Psoas muscle (tissue), 8 donors: ENCODE measurements around the gene PITPNC1. TPM values are rescaled to one million over a fixed set of nuclear protein-coding genes. Genes with fewer than 3 reads are reported as not detected.

Source experiments
- ATAC-seq, 4 donors: fragments of 200-7000 bp; cut with Tn5 transposase; one replicate each; pipeline ENCODE4 v1.9.1; 2020; ENCODE audit warnings: moderate library complexity in 3 of 4, mild to moderate bottlenecking in 2 of 4
- DNase-seq, 2 donors: peaks; one replicate each; pipeline ENCODE4 v3.0.0-alpha.2; 2020
- H3K27ac ChIP-seq: fragments of 200-600 bp; one replicate; pipeline ENCODE4 v1.8.0; 2022
- H3K27me3 ChIP-seq, 3 donors: fragments of 200-600 bp in 1 of 3; one replicate each; pipeline versions ENCODE4 v1.6.1 to v1.8.0; 2013 to 2022; ENCODE audit warnings: low read length in 2 of 3, mild to moderate bottlenecking in 2 of 3, moderate library complexity in 1 of 3; ENCODE audit not compliant: insufficient read depth in 3 of 3
- H3K36me3 ChIP-seq, 2 donors: fragments of 200-600 bp in 1 of 2; one replicate each; pipeline versions ENCODE4 v1.6.1 to v1.8.0; 2013 to 2022; ENCODE audit warnings: low read depth in 1 of 2, mild to moderate bottlenecking in 1 of 2, moderate library complexity in 1 of 2; ENCODE audit not compliant: insufficient read depth in 1 of 2
- H3K4me1 ChIP-seq: fragments of 200-600 bp; one replicate; pipeline ENCODE4 v1.8.0; 2022
- H3K4me3 ChIP-seq: fragments of 200-600 bp; one replicate; pipeline ENCODE4 v1.8.0; 2022; ENCODE audit warnings: mild to moderate bottlenecking
- H3K9me3 ChIP-seq: fragments of 200-600 bp; one replicate; pipeline ENCODE4 v1.8.0; 2022
- WGBS, 3 donors: extraction: QIAGEN DNeasy Blood & Tissue Kit; methylation state at CpG; one replicate each; pipeline versions ENCODE4 v1.1.6 to v1.1.7; 2013; 5-methylcytosine and 5-hydroxymethylcytosine counted together
- intact Hi-C, 2 donors: fragments of 100-400 bp; cut with DNase I; formaldehyde crosslinking; loops; one replicate each; pipeline versions ENCODE4 v1.11.0 to v1.14.2; 2022
- polyA plus RNA-seq, 3 donors: library from polyadenylated mRNA; stranded (reverse); fragments of 200-250 nt; gene quantifications; one replicate each; pipeline ENCODE4 v1.2.3, GENCODE V29; 2013
- total RNA-seq, 4 donors: library from RNA; stranded (reverse); fragmentation: NEBNext Ultra II Directional in 2 of 4; extraction: Animal tissue kit (Norgen Biotek cat#: 25700) in 2 of 4; gene quantifications; one replicate each; pipeline versions ENCODE4 v1.2.1 to v1.2.4, GENCODE V29; 2021 to 2023
- TF ChIP-seq, protein P1 (sequence below): fragments of 200-600 bp; IDR thresholded peaks from one replicate; pipeline ENCODE4 v1.8.0; 2022; ENCODE audit warnings: antibody characterized with exemption
- donor health status: healthy with polysubstance abuse.
- donor health status: DM: no; HTN: no; CAD: no; lungs with moderate emphysema.
- donor health status: Bipolar disorder and iron deficiency.
- donor health status: healthy.
- donor health status: DM: yes; HTN: yes; CAD: no.
- donor health status: DM: no; HTN: no; CAD: no.
- donor health status: DM: no; HTN: no; CAD: no.
- donor health status: DM: yes; HTN: yes; CAD: no.

PITPNC1 gene
- total and polyA plus RNA-seq, 7 donors: 4.4 to 54.7 (median 6.6) TPM

- H3K9me3 ChIP-seq: no peaks in the 10 kb centered on the region
- no peaks in the 10 kb centered on the region for H3K4me1 ChIP-seq
- intact Hi-C loops: no loop called here
- no peak overlapping the region for H3K4me3 ChIP-seq
- H3K36me3 ChIP-seq: peaks cover 3 to 96% of the 10 kb centered on the region in 2 donors
- no peaks in the 10 kb centered on the region for H3K27me3 ChIP-seq
- ATAC-seq: no peak
- WGBS, 3 donors: 72 to 76% (median 73%) methylated on average over 7 of the region's 7 CpGs
- DNase-seq: no peak
- TF ChIP-seq, protein P1, sequence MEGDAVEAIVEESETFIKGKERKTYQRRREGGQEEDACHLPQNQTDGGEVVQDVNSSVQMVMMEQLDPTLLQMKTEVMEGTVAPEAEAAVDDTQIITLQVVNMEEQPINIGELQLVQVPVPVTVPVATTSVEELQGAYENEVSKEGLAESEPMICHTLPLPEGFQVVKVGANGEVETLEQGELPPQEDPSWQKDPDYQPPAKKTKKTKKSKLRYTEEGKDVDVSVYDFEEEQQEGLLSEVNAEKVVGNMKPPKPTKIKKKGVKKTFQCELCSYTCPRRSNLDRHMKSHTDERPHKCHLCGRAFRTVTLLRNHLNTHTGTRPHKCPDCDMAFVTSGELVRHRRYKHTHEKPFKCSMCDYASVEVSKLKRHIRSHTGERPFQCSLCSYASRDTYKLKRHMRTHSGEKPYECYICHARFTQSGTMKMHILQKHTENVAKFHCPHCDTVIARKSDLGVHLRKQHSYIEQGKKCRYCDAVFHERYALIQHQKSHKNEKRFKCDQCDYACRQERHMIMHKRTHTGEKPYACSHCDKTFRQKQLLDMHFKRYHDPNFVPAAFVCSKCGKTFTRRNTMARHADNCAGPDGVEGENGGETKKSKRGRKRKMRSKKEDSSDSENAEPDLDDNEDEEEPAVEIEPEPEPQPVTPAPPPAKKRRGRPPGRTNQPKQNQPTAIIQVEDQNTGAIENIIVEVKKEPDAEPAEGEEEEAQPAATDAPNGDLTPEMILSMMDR: no peak
- H3K27ac ChIP-seq: no peak overlapping the region
These were observed 353.6 kb downstream of the PITPNC1 start for GRCh38 chr17:67730731-67731130.

DNA sequence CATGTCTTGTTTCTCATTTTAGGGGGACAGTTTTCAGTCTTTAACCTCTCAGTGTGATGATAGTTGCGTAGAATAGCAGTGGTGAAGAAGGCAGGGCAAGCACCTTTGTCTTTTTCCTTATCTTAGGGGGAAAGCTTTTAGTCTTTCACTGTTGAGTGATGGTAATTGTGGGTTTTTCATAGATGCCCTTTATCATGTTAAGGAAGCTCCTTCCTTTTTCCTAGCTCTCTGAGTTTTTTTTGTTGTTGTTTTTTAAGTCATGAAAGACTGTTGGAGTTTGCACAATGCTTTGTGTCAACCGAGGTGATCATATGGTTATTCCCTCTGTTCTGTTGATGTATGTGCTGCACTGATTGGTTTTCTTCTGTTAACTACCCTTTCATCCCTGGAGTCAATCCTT lies 356.4 kb downstream of the PITPNC1 start:
- no peak for DNase-seq
- no peak overlapping the region for H3K27ac ChIP-seq
- 61 to 74% (median 68%) methylated on average over 2 of the region's 2 CpGs for WGBS, 3 donors
- H3K36me3 ChIP-seq: peaks cover 4 to 96% of the 10 kb centered on the region in 2 donors
- no peaks in the 10 kb centered on the region for H3K27me3 ChIP-seq
- no peak overlapping the region for H3K4me3 ChIP-seq
- H3K9me3 ChIP-seq: no peaks in the 10 kb centered on the region
- intact Hi-C loops: no loop called here
- TF ChIP-seq, protein P1: no peak
- no peaks in the 10 kb centered on the region for H3K4me1 ChIP-seq
- ATAC-seq: no peak

GRCh38 chr17:67737145-67737544 lies 360.1 kb downstream of the PITPNC1 start:
- intact Hi-C loops: no loop called here
- TF ChIP-seq, protein P1: no peak
- H3K27ac ChIP-seq: no peak overlapping the region
- WGBS, 3 donors: 91 to 94% (median 91%) methylated on average over 8 of the region's 8 CpGs
- no peak for DNase-seq
- no peaks in the 10 kb centered on the region for H3K9me3 ChIP-seq
- H3K4me1 ChIP-seq: no peaks in the 10 kb centered on the region
- ATAC-seq: no peak
- H3K36me3 ChIP-seq: peaks cover 9 to 100% of the 10 kb centered on the region in 2 donors
- H3K4me3 ChIP-seq: no peak overlapping the region
- H3K27me3 ChIP-seq: no peaks in the 10 kb centered on the region

DNA sequence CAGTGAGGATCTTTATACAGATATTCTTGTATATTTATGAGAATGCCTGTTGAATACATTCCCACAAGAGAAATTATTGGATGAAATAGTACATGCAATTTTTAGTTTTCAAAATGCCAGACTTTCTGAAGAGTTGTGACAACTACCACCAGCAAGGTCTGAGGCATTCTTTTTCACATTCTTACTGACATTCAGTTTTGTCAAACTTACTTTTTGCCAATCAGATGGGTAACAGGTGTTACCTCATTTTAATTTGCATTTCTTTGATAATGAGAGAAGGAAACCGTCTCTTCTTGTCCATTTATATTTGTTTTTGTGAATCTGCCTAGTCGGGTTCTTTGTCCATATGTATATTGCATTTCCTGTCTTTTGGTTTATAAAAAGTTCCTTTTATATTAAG lies 364.9 kb downstream of the PITPNC1 start:
- TF ChIP-seq, protein P1: no peak
- H3K27me3 ChIP-seq: no peaks in the 10 kb centered on the region
- H3K27ac ChIP-seq: no peak overlapping the region
- H3K9me3 ChIP-seq: no peaks in the 10 kb centered on the region
- H3K36me3 ChIP-seq: peaks cover 11 to 99% of the 10 kb centered on the region in 2 donors
- DNase-seq (no peak), ATAC-seq (no peak)
- no peak overlapping the region for H3K4me3 ChIP-seq
- intact Hi-C loops: loop anchor here in 1 of 2 donors (10.0 kb wide), 1 partner anchor 203 kb away; no protein-coding TSS in a partner anchor
- no peaks in the 10 kb centered on the region for H3K4me1 ChIP-seq
- 79 to 84% (median 82%) methylated on average over 2 of the region's 2 CpGs for WGBS, 3 donors

Other genes starting within 250 kb of the PITPNC1 start
- gene HELZ, start 132.1 kb upstream of the PITPNC1 start, total RNA-seq: 10 to 100 TPM; 30.8 to 55.7 (median 39.8) TPM
- gene HELZ, start 132.1 kb upstream of the PITPNC1 start, polyA plus RNA-seq: 10 to 100 TPM in 1 of 3 donors, 1 to 10 TPM in 2; 1.8 to 11.0 (median 3.1) TPM
- 100 to 1,000 TPM in 3 of 4 donors, 10 to 100 TPM in 1; 66.6 to 161 (median 111) TPM for gene PSMD12, start 10.7 kb upstream of the PITPNC1 start, total RNA-seq
- 100 to 1,000 TPM in 2 of 3 donors, 10 to 100 TPM in 1; 78.7 to 281 (median 158) TPM for gene PSMD12, start 10.7 kb upstream of the PITPNC1 start, polyA plus RNA-seq